ENCODE data around the gene NCOA3. TPM values are rescaled to one million over a fixed set of nuclear protein-coding genes. Genes with fewer than 3 reads are reported as not detected.

NCOA3 gene
- total RNA-seq, 1 experiment from 2014 or later: 17.5 TPM

- no peak for DNase-seq (ENCODE audit: low read depth)
These were observed 202.1 kb downstream of the NCOA3 start for GRCh38 chr20:47703748-47704147.

DNA sequence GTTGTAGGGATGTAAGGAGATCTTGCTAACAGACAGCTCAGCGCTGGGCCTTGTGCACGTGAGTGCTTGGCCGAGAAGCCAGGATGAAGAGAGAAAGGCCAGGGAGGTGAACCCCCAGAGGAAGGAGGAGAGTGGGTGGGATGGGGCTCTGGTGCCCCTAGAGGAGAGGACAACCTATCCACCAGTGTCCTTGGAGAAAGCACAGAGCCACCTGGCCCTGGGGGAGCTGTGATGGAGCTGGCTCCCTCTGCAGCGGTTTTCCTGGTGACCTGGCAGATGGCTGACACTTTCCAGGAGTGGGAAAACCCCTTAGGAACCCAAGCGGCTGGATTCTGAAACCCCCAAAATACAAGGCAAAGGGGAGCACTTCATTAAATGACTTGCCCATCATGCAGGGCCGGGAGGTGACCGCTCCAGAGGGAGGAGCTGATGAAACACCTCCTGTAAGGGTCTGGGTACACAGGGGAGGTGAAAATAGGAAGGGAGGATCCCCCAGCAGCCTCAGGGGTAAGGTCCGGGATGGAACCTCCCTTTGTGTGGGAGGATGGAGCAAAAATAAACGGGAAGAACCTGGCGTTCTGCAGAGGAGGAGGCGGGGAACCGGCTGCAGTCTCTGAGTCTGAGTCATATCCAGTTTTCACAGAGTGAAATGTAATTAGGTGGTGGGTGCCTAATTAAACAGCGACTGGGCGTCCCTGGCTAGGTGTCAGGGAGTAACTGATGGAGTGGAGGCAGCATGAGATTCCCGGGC is 203.2 kb downstream of the NCOA3 start:
- DNase-seq (ENCODE audit: low read depth): no peak

DNA sequence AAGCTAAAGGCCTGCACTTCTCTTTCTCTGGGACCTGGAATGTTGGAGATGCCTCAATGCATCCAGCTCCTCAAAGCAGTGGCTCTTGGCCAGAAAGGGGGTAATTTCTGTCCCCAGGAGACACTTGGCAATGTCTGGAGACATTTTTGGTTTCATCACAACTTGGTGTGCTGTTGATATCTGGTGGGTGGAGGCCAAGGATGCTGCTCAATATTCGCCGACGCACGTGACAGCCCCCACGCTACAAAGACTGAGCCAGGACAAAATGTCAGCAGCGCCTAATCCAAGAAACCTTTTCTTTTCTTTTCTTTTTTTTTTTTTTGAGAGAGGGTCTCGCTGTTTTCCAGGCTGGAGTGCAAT is 203.8 kb downstream of the NCOA3 start:
- no peak for DNase-seq (ENCODE audit: low read depth)

DNA sequence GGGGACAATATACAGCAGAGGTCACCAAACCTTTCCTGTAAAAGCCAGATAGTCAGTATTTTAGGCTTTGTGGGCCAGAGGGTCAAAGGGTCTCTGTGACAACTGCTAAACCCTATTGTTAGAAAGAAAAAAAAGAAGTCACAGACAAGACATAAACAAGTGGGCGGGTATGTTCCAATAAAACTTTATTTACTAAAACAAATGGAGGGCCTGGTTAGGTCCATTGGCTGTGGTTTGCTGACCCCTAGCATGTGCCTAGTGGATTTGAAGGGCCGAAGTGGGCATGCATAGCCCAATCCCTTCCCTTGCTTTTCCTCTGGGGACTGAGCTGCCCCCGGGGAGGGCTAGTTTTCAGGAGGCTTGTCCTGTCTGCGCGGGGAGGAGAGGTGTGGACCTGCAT is 204.7 kb downstream of the NCOA3 start:
- DNase-seq (ENCODE audit: low read depth): no peak

Other genes with a start within 250 kb of the NCOA3 start
- gene ZMYND8, start 145.2 kb upstream of the NCOA3 start, total RNA-seq (2014; rRNA removed): 50.1 and 56.4 TPM in 2 replicates

Measured in LHCN-M2 (cell line).